Stimulated activated CD8-positive, alpha-beta memory T cell treated with anti-CD3 and anti-CD28 coated beads, Interleukin-4, amount 100 ng/mL, for 24 hours (primary cell): ENCODE data around the gene FRMD3.

Experiments used
- DNase-seq: peaks from one replicate; pipeline ENCODE4 v3.0.0-alpha.2; 2020; ENCODE audit warnings: low read depth

FRMD3 gene

GRCh38 chr9:83234541-83234940 lies 303.7 kb downstream of the FRMD3 start:
- no peak for DNase-seq

GRCh38 chr9:83233647-83234046 lies 304.6 kb downstream of the FRMD3 start:
- DNase-seq, result no peak

- no peak for DNase-seq
These were observed 307.2 kb downstream of the FRMD3 start for GRCh38 chr9:83231039-83231438.

GRCh38 chr9:83220730-83221129 lies 317.5 kb downstream of the FRMD3 start:
- no peak for DNase-seq

GRCh38 chr9:83219924-83220438 lies 318.2 kb downstream of the FRMD3 start:
- DNase-seq, result no peak

- no peak for DNase-seq
These were observed 318.9 kb downstream of the FRMD3 start for GRCh38 chr9:83219154-83219923.

- DNase-seq, result no peak
These were observed 319.6 kb downstream of the FRMD3 start for GRCh38 chr9:83218411-83219090.

- DNase-seq, result no peak
These were observed 328.9 kb downstream of the FRMD3 start for GRCh38 chr9:83209188-83209731.

GRCh38 chr9:83208065-83208850 lies 329.9 kb downstream of the FRMD3 start:
- no peak for DNase-seq

- no peak for DNase-seq
These were observed 334.2 kb downstream of the FRMD3 start for GRCh38 chr9:83204047-83204446.

GRCh38 chr9:83200531-83200930 lies 337.7 kb downstream of the FRMD3 start:
- DNase-seq, result no peak

GRCh38 chr9:83199832-83200231 lies 338.4 kb downstream of the FRMD3 start:
- DNase-seq, result no peak

GRCh38 chr9:83199240-83199639 lies 339.0 kb downstream of the FRMD3 start:
- DNase-seq, result no peak

- DNase-seq, result no peak
These were observed 339.8 kb downstream of the FRMD3 start for GRCh38 chr9:83198371-83198770.

GRCh38 chr9:83197591-83197990 lies 340.6 kb downstream of the FRMD3 start:
- DNase-seq, result no peak

- DNase-seq, result no peak
These were observed 341.3 kb downstream of the FRMD3 start for GRCh38 chr9:83196946-83197345.
